Gastroesophageal sphincter (tissue), 3 donors: ENCODE results near the gene HLX.

ENCODE experiments used
- CTCF ChIP-seq, 4 experiments: fragments of 200-600 bp in 2 of 4; fragments of 450-650 bp in 2 of 4; sonication (generic) in 1 of 4; IDR thresholded peaks; one replicate each; pipeline ENCODE4 v1.5.1; 2017 to 2019; ENCODE audit warnings: antibody characterized with exemption in 4 of 4, mild to moderate bottlenecking in 2 of 4, moderate library complexity in 2 of 4
- POLR2A ChIP-seq, 2 donors: fragments of 450-650 bp; IDR thresholded peaks; one replicate each; pipeline ENCODE4 v1.6.1; 2017; ENCODE audit warnings: antibody characterized with exemption in 2 of 2, mild to moderate bottlenecking in 2 of 2, moderate library complexity in 1 of 2
- POLR2AphosphoS5 ChIP-seq: sonication (generic); formaldehyde crosslinking; IDR thresholded peaks from one replicate; pipeline ENCODE4 v1.6.1; 2017; ENCODE audit warnings: antibody characterized with exemption

GRCh38 chr1:220887520-220888416 lies 8.5 kb downstream of the HLX start:
- no peak for TF ChIP-seq CTCF (IDR thresholded peaks at IDR 0.05)
- TF ChIP-seq POLR2AphosphoS5 = no peak
- no peak for TF ChIP-seq POLR2A (IDR thresholded peaks at IDR 0.05)
